GM21723 (cell line): ENCODE measurements around the gene ATG16L2.
"Not testable (repeated sequence)": the region's sequence is repeated elsewhere in the genome, so short reads cannot be mapped to it uniquely, and the experiment has no call there.

Experiments used
- ATAC-seq: cut with Tn5 transposase; IDR thresholded peaks from one replicate; pipeline ENCODE4 v1.9.1; 2021; ENCODE audit warnings: mild to moderate bottlenecking, moderate library complexity; ENCODE audit not compliant: unreplicated experiment

ATG16L2 gene

DNA sequence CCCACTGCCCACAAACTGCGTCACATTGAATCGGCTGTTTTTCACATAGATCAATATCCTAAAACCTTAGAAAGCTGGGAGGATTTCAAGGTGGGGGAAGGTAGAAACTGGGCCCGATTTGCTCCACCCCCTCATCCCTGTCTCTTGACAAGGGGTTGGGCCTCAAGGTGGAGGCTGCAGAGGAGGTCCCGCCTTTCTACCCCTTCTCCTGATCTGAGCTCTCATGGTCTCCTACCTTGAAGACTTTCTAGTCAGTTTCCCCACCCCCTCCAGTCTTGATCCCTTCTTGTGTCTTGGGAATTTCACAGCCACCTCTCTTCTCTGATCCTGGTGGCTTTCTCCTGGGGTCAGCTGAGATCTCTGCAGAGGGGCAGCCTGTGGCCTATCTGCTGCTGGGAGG is 15.8 kb upstream of the ATG16L2 start:
- no peak for ATAC-seq

DNA sequence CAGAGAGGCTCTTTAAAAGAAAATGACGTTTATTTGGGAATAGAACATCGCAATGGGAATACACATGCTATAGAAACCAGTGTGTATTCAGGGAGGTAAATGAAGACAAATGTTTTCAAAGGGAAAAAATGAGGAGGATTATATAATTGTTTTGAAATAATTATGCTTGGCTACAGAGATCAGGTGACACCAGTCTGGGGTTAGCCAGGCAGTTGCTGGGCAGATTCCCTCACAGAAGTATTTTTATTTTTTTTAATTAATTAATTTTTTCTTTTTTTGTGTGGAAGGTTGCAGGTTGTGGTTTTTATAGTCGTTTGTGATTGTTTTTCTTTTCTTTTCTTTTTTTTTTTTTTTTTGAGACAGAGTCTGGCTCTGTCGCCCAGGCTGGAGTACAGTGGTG is 14.8 kb upstream of the ATG16L2 start:
- ATAC-seq: no peak

DNA sequence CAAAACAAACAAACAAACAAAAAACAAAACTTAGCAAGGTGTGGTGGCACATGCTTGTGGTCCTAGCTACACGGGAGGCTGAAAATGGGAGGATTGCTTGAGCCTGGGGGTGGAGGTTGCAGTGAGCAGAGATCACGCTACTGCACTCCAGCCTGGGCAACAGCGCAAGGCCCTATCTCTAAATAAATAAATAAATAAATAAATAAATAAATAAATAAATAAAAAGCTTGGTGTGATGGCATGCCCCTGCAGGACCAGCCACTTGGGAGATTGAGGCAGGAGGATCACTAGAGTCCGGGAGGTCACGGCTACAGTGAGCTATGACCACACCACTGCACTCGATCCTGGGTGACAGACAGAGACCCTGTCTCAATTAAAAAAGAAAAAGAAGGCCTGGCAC is 11.4 kb upstream of the ATG16L2 start:
- no peak for ATAC-seq

DNA sequence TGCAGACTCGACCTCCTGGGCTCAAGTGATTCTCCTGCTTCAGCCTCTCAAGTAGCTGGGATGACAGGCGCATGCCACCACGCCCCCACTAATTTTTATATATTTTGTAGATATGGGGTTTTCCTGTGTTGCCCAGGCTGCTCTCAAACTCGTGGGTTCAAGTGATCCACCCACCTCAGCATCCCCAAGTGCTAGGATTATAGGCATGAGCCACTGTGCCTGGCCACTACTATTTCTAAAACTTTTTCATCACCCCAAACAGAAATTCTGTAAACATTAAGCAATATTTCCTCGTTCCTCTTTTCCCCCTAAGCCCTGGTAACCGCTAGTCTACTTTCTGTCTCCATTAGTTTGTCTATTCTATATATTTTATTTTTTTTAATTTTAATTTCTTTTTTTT is 9.0 kb upstream of the ATG16L2 start:
- no peak for ATAC-seq

DNA sequence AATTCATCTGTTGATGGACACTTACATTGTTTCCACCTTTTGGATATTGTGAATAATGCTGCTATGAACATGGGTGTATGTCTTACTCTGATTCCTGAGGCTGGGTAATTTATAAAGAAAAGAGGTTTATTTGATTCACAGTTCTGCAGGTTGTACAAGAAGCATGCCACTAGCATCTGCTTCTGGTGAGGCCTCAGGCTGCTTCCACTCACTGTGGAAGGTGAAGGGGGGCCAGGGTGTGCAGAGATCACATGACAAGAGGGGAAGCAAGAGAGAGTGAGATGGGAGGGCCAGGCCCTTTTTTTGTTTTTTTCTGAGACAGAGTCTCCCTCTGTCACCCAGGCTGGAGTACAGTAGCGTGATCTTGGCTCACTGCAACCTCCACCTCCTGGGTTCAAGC is 7.8 kb upstream of the ATG16L2 start:
- not testable (repeated sequence) for ATAC-seq

DNA sequence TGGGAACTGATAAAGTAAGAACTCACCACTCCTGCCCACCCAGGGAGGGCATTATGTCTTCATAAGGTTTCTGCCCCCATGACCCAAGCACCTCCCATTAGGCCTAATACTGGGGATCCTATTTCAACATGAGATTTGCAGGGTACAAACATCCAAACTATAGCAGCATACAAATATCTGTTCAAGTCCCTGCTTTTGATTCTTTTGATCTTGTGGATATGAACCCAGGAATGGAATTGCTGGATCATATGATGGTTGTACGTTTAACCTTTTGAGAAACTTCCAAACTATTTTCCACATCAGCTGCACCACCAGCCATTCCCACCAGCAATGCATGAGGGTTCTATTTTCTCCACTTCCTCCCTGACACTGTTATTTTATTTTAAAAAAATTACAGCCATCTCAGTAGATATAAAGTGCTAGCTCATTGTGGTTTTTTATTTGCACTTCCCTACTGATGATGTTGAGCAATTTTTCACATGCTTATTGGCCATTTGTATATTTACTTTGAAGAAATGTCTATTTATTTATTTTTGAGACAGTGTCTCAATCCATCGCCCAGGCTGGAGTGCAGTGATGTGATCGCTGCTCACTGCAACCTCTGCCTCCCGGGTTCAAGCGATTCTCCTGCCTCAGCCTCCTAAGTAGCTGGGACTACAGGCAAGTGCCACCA is 7.1 kb upstream of the ATG16L2 start:
- ATAC-seq: no peak

DNA sequence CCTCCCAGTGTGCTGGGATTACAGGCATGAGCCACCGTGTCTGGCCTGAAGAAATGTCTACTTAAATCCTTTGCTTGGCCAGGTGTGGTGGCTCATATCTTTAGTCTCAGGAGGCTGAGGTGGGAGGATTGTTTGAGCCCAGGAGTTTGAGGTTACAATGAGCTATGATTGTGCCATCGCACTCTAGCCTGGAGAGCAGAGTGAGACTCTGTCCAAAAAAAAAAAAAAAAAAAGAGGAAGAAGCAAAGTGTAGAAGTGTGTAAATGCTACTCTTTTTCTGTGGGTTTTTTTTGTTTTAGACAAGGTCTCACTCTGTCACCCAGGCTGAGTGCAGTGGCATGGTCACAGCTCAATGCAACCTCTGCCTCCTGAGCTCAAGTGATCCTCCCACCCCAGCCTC is 6.4 kb upstream of the ATG16L2 start:
- ATAC-seq: no peak

DNA sequence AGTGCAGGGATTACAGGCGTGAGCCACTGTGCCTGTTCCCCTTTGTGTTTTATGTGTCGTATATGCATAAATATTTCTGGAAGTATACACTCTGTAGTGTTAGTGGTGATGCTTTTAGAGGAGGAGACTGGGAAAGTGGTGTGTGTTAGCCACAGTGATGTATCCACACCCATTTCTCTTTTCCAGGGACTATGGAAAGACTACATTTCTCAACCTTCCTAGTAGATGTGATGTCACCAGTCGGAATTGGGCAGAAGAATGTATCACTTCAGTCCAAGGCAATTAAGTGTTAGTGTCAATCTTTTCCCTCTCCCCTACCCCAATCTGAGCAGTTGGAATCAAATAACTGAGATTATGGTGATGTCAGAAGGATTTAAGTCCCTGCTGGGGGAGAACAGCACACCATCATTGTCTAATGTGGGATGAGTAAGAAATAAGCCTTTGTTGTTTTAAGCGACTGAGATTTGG is 5.8 kb upstream of the ATG16L2 start:
- no peak for ATAC-seq

DNA sequence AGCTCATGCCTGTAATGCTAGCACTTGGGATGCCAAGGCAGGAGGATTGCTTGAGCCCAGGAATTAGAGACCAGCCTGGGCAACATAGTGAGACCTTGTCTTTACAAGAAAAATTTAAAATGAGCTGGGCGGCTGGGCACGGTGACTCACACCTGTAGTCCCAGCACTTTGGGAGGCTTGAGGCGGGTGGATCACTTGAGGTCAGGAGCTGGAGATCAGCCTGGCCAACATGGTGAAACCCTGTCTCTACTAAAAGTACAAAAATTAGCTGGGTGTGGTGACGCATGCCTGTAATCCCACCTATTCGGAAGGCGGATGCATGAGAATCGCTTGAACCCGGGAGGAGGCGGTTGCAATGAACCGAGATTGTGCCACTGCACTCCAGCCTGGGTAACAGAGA is 2.5 kb upstream of the ATG16L2 start:
- ATAC-seq: not testable (repeated sequence)

DNA sequence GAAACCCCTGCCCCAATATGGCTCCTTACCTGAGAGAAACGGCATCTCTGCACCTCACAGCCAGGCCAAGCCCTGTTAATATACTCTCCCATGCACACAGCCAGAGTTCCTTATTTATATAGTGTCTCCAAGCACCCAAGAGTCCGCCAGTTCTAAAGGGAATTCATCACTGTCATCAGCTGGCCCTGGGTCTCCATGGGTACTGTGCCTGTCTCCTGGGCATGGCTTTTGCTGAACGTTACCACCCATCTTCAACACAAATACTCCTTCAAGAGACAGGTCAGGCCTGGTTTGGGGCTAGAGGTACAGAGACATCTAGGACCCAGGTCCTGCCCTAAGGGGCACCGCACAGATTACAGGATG is 1.6 kb upstream of the ATG16L2 start:
- ATAC-seq: no peak

DNA sequence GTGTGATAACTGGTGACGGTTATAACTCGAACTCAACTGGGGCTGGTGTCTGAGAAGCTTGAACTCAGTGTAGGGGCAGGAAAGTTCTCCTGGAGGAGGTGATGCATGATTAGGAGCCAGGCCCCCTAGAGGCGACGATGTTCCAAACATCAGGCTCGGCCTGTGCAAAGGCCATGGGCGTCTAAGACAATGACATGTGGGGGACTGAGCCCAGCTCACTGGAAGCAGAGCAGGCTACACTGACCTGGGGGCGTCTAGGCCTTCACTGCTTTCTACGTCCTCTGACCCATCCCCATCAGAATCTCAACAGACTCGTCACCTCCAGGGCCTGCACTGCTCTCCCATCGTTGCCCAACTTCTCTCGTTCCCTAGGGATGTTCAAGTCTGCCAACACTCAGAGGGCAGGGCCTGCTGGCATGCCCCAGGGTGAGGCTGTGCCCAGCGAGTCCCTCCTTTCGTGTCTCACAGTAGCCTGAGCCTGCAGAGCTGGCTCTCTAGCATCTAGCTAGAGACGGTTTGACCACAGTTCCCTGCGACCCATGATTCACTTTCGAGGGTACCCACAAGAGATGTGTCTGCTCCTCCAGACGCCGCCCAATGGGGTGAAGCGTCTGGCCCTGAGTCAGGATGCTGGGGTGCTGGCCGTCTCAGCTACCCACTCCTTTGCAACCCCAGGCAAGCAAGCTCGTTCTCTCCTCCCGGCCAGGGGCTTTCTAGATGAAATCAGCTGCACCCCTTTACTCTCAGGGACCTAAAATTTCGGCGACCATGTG is 1.1 kb upstream of the ATG16L2 start:
- peak; percentile 37 for ATAC-seq

DNA sequence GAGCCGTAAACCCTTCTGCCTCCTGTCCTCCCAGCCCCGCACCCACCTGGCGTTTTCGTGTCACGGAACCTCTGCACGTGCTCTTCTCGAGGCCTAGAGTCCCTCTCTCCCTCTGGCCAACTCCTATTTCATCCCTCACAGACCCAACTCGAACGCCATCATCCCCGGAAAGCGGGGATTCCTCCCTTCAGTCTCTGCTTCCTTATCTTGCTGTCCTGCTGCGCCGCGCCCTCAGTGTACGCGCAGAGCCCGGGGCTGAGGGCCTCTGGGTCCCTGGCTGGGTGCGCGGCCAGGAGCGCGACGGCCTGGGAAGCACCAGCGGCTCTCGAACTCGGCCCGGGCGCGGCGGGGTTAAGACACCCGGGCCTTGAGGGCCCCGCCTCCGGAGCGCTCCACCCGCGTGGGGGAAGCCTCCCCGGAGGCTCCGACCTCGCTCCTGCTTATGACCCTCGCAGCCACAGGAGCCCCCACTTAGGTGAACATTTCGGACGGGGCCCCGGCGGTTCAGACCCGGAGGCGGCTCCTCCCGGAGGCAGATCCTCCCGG is 398 bp upstream of the ATG16L2 start:
- ATAC-seq: peak; percentile 53

DNA sequence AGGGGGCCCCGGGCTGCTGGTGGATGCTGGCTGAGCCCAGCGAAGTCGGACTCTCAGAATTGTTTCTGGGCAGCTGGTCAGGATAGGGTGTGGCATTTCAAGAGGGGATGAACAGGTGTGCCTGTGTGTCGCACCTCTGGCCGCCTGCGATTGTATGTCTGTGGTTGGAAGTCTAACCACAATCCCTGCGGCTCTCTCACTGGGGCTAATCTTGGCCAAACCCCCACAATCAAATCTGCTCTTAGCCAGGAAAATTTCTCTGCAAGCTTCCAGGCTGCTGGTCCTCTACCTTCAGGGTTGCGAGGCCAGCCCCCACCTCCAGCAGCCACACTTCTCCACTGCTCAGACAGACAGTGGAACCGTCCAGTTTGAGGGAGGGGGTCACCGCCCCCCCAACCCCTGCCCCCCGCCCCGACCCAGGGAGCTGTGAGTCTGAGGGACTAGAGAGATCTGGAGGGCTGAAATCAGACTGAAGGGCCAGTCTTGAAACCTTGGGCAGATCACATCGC is 953 bp downstream of the ATG16L2 start:
- ATAC-seq: peak; percentile 9

DNA sequence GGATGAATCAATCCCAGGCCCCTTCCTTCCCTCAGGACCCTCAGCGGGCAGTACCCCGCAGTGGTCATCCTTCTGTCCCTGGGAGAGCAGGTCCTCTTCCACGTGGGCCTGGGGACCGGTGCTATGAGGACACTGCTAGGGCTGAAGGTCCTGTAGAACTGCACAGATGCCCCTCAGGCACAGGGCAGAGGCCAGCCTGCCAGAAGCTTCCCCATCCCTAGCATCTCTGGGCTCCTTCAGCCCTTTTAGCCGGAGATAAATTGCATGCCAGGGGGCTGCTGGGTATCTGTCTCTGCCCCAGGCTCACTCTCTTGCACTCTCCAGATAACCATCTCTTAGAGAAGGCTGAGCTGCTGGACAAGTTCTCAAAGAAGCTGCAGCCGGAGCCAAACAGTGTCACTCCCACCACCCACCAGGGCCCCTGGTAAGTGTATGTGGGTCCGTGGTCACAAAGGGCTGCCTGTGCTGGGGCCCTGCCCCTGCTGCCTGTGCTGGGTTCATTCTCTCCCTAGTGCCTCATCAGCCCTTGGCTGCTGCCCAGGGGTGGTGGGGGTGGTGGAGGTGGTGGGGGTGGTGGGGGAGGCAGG is 2.3 kb downstream of the ATG16L2 start:
- ATAC-seq: no peak

DNA sequence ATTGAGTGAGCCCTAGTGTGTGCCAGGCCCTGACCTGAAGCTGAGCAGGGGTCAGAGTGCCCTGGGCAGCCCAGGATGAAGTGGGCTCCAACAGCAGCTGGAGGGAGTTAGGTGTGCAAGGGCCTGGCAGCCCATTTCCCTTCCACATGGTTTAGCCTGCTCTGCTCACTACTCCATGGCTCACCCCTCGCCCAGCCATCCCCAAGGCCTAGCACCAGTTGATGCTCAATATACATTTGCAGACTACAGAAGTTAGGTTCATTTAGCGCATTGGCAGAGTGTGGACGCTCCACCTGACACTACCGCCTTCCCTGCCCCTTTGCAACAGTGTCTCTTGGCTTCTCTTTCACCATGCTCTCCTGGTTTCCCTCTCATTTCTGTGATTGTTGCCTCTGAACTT is 3.8 kb downstream of the ATG16L2 start:
- ATAC-seq: no peak

DNA sequence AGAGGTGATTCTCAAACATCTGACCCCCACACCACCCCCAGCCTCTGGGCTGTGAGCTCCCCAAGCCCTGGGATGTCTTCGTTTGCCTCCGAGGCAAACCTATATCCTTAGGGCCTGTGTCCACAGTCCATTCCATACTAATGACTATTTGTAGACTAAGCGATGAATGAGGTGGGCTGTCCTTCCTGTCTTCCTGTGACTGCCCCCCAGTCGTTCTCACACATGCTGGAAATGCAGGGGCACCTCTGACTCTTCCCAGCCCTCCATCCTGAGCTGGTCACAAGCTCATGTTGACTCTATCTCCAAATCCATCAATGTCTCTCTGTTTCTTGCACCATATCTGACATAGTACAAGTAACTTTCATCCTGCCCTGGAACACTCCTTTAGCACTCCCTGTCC is 4.8 kb downstream of the ATG16L2 start:
- ATAC-seq: no peak

DNA sequence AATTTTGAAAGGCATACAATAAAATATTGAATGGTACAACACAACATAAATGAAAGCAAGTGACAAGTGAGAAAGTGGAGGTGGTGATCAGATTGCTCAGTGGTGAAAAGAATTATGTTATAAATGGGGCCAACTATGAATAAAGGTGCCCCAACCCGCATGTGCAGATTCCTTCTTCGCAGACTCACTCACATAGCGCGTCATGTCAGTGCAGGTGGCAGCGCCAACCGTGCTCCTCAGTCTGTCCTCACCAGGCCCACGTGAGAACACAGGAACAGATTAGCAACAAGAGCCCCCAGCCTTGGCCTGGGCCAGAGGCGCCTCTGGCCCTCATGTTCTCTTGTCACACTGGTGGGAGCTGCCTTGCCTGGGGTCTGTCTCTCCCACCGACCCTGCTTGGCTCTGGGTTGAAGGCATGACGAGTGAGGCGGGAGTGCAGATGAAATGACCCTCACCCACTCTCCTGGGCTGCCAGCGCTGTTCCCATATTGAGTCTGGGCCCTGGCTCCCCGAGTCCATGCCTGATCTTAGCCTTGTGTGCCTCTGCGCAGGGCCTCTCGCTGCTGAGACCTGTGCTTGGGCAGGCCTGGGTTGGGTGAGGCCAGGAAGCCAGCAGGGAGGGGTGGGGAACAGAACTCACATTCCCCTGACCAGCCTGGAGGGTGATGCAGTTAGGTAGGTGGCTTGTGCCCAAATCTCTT is 6.4 kb downstream of the ATG16L2 start:
- ATAC-seq: no peak

DNA sequence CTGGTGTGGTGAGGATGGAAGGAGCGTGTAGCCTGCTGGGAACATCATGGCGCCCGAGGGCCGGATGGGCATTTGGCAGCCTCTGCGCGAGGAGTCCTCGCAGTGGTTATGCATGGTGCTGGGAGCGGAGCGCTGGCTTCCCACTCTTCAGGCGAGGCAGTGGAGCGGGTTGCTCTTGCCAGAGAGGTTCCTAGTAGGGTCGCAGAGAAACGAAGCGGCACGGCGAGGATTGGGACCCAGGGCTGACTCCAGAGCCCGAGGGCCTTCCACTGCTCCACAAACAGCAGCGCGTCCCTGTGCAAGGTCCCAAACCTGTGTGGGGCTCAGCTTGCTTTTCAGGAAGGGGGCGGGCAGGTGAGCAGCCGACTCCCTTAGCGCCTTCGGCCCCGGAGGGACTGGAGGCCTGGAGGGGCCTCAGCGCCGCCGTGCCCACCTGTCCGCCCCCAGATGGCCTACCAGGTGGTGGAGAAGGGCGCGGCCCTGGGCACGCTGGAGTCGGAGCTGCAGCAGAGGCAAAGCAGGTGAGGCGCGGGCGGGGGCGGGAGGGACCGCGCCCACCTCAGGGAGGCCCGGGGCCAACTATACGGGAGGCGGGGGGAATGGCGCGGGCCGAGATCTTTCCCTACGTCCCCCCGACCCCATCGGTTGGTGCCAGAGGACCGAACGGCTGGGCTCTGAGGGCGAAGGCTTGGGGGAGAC is 7.2 kb downstream of the ATG16L2 start:
- no peak for ATAC-seq

DNA sequence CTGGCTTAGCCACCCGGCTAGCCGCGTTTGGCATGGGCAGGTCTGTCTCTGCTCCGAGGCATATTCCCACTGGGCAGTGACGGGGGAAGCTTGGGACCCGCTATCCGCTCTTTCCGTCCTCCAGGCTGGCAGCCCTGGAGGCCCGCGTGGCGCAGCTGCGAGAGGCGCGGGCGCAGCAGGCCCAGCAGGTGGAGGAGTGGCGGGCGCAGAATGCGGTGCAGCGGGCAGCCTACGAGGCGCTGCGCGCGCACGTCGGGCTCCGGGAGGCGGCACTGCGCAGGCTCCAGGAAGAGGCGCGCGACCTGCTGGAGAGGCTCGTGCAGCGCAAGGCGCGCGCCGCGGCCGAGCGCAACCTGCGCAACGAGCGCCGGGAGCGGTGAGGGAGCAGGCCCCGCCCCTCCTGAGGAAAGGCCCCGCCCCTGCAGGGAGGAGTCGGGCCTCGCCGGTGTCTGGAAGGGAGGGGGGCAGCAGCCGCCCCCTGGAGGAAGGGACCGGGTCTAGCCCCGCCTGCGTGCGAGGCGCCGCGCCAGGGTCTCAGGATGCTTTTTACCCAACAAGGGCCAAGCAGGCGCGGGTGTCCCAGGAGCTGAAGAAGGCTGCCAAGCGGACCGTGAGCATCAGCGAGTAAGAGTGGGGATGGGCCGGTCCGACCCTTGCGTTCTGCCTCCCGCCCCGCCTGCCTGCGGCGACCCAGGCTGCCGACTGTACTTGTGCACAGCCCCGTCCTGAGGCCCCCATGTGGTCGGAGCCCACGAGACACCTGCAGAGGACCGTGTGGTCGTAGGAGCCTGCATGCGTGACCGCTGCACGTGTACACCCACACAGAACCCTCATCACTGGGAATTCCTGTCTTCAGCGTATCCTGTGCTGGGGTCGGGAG is 7.9 kb downstream of the ATG16L2 start:
- ATAC-seq: no peak
